ENCODE measurements around the gene PRKAB2. TPM values are rescaled to one million over a fixed set of nuclear protein-coding genes. Genes with fewer than 3 reads are reported as not detected.
"Not testable (repeated sequence)": the region's sequence is repeated elsewhere in the genome, so short reads cannot be mapped to it uniquely, and the experiment has no call there.

PRKAB2 gene
- total and polyA plus RNA-seq, 5 donors from 2014 or later = 2.4 to 10.4 (median 3.3) TPM

GRCh38 chr1:147152772-147153171 lies 19.5 kb downstream of the PRKAB2 start:
- H3K27me3 Mint-ChIP-seq = no peaks in the 10 kb centered on the region
- no peak for ATAC-seq (ENCODE audit: low read depth in 2 of 2)
- peaks cover 19% of the 10 kb centered on the region for H3K36me3 ChIP-seq (ENCODE audit: control insufficient read depth, insufficient read depth, low read length)
- DNase-seq = no peak
- peaks cover 25% of the 10 kb centered on the region for H3K36me3 Mint-ChIP-seq
- no peaks in the 10 kb centered on the region for H3K9me3 ChIP-seq (ENCODE audit: control insufficient read depth in 2 of 2, low read length in 2 of 2)
- H3K27ac Mint-ChIP-seq = no peak overlapping the region
- no peaks in the 10 kb centered on the region for H3K4me1 ChIP-seq (ENCODE audit: control insufficient read depth, insufficient read depth, low read length, poor library complexity, severe bottlenecking)
- no peak overlapping the region for H3K4me3 Mint-ChIP-seq
- no peaks in the 10 kb centered on the region for H3K4me1 Mint-ChIP-seq
- H3K9me3 Mint-ChIP-seq = peaks cover 0 to 1% (median 0%) of the 10 kb centered on the region in 7 donors
- no peaks in the 10 kb centered on the region for H3K27me3 ChIP-seq (ENCODE audit: control insufficient read depth, insufficient read depth, low read length)
- no peak overlapping the region for H3K4me3 ChIP-seq (ENCODE audit: low read depth, low read length)
- H3K27ac ChIP-seq (ENCODE audit: insufficient read depth, low read length, poor library complexity, severe bottlenecking) = no peak overlapping the region

- ATAC-seq (ENCODE audit: low read depth in 2 of 2) = no peak
- H3K4me3 ChIP-seq (ENCODE audit: low read depth, low read length) = no peak overlapping the region
- no peaks in the 10 kb centered on the region for H3K9me3 ChIP-seq (ENCODE audit: control insufficient read depth in 2 of 2, low read length in 2 of 2)
- Mint-ChIP-seq H3K36me3 (peaks cover 23% of the 10 kb centered on the region), H3K9me3 (peaks cover 0 to 1% (median 0%) of the 10 kb centered on the region in 7 donors), H3K4me1 (no peaks in the 10 kb centered on the region), H3K27me3 (peaks cover 4% of the 10 kb centered on the region), H3K27ac (no peak overlapping the region), H3K4me3 (no peak overlapping the region)
- peaks cover 11% of the 10 kb centered on the region for H3K36me3 ChIP-seq (ENCODE audit: control insufficient read depth, insufficient read depth, low read length)
- no peaks in the 10 kb centered on the region for H3K4me1 ChIP-seq (ENCODE audit: control insufficient read depth, insufficient read depth, low read length, poor library complexity, severe bottlenecking)
- no peak for DNase-seq
- H3K27me3 ChIP-seq (ENCODE audit: control insufficient read depth, insufficient read depth, low read length) = no peaks in the 10 kb centered on the region
- H3K27ac ChIP-seq (ENCODE audit: insufficient read depth, low read length, poor library complexity, severe bottlenecking) = no peak overlapping the region
Observed at GRCh38 chr1:147151244-147151643, 21.0 kb downstream of the PRKAB2 start.

- Histone ChIP-seq H3K9me3 (ENCODE audit: control insufficient read depth in 2 of 2, low read length in 2 of 2) (no peaks in the 10 kb centered on the region), H3K4me1 (ENCODE audit: control insufficient read depth, insufficient read depth, low read length, poor library complexity, severe bottlenecking) (no peaks in the 10 kb centered on the region), H3K4me3 (ENCODE audit: low read depth, low read length) (no peak overlapping the region), H3K27ac (ENCODE audit: insufficient read depth, low read length, poor library complexity, severe bottlenecking) (no peak overlapping the region), H3K36me3 (ENCODE audit: control insufficient read depth, insufficient read depth, low read length) (no peaks in the 10 kb centered on the region), H3K27me3 (ENCODE audit: control insufficient read depth, insufficient read depth, low read length) (peaks cover 19% of the 10 kb centered on the region)
- Mint-ChIP-seq H3K27ac (no peak overlapping the region), H3K9me3 (peaks cover 0 to 3% (median 0%) of the 10 kb centered on the region in 7 donors), H3K27me3 (peaks cover 64% of the 10 kb centered on the region), H3K4me3 (no peak overlapping the region), H3K4me1 (no peaks in the 10 kb centered on the region), H3K36me3 (peaks cover 8% of the 10 kb centered on the region)
- no peak for ATAC-seq (ENCODE audit: low read depth in 2 of 2)
- DNase-seq = no peak
Observed at GRCh38 chr1:147142886-147143285, 29.4 kb downstream of the PRKAB2 start.

- DNase-seq; H3K36me3 Mint-ChIP-seq; H3K4me3 Mint-ChIP-seq; H3K27ac Mint-ChIP-seq; ATAC-seq (ENCODE audit: low read depth in 2 of 2); H3K4me1 ChIP-seq (ENCODE audit: control insufficient read depth, insufficient read depth, low read length, poor library complexity, severe bottlenecking); H3K36me3 ChIP-seq (ENCODE audit: control insufficient read depth, insufficient read depth, low read length); H3K9me3 ChIP-seq (ENCODE audit: control insufficient read depth in 2 of 2, low read length in 2 of 2); H3K4me1 Mint-ChIP-seq; H3K27ac ChIP-seq (ENCODE audit: insufficient read depth, low read length, poor library complexity, severe bottlenecking); H3K4me3 ChIP-seq (ENCODE audit: low read depth, low read length); H3K27me3 ChIP-seq (ENCODE audit: control insufficient read depth, insufficient read depth, low read length): not testable (repeated sequence)
- Mint-ChIP-seq H3K27me3 (peaks cover 46% of the 10 kb centered on the region), H3K9me3 (peaks cover 0 to 10% (median 0%) of the 10 kb centered on the region in 7 donors)
Observed at GRCh38 chr1:147130721-147131120, 41.5 kb downstream of the PRKAB2 start.

- no peak for DNase-seq
- H3K4me3 ChIP-seq (ENCODE audit: low read depth, low read length) = no peak overlapping the region
- no peak overlapping the region for H3K27ac ChIP-seq (ENCODE audit: insufficient read depth, low read length, poor library complexity, severe bottlenecking)
- H3K4me3 Mint-ChIP-seq = no peak overlapping the region
- no peak for ATAC-seq (ENCODE audit: low read depth in 2 of 2)
- H3K27me3 ChIP-seq (ENCODE audit: control insufficient read depth, insufficient read depth, low read length) = peaks cover 2% of the 10 kb centered on the region
- no peaks in the 10 kb centered on the region for H3K36me3 Mint-ChIP-seq
- H3K9me3 ChIP-seq (ENCODE audit: control insufficient read depth in 2 of 2, low read length in 2 of 2) = no peaks in the 10 kb centered on the region
- H3K4me1 ChIP-seq (ENCODE audit: control insufficient read depth, insufficient read depth, low read length, poor library complexity, severe bottlenecking) = no peaks in the 10 kb centered on the region
- H3K27ac Mint-ChIP-seq = no peak overlapping the region
- H3K36me3 ChIP-seq (ENCODE audit: control insufficient read depth, insufficient read depth, low read length) = no peaks in the 10 kb centered on the region
- peaks cover 46% of the 10 kb centered on the region for H3K27me3 Mint-ChIP-seq
- no peaks in the 10 kb centered on the region for H3K4me1 Mint-ChIP-seq
- peaks cover 0 to 10% (median 0%) of the 10 kb centered on the region in 7 donors for H3K9me3 Mint-ChIP-seq
Observed at GRCh38 chr1:147129116-147129873, 43.0 kb downstream of the PRKAB2 start.

GRCh38 chr1:147124266-147124665 lies 48.0 kb downstream of the PRKAB2 start:
- Mint-ChIP-seq H3K4me3 (no peak overlapping the region), H3K36me3 (no peaks in the 10 kb centered on the region), H3K27ac (no peak overlapping the region), H3K27me3 (peaks cover 31% of the 10 kb centered on the region), H3K9me3 (peaks cover 0 to 5% (median 0%) of the 10 kb centered on the region in 7 donors), H3K4me1 (no peaks in the 10 kb centered on the region)
- no peaks in the 10 kb centered on the region for H3K27me3 ChIP-seq (ENCODE audit: control insufficient read depth, insufficient read depth, low read length)
- no peak overlapping the region for H3K4me3 ChIP-seq (ENCODE audit: low read depth, low read length)
- H3K4me1 ChIP-seq (ENCODE audit: control insufficient read depth, insufficient read depth, low read length, poor library complexity, severe bottlenecking) = no peaks in the 10 kb centered on the region
- no peak for DNase-seq
- H3K27ac ChIP-seq (ENCODE audit: insufficient read depth, low read length, poor library complexity, severe bottlenecking) = no peak overlapping the region
- no peaks in the 10 kb centered on the region for H3K9me3 ChIP-seq (ENCODE audit: control insufficient read depth in 2 of 2, low read length in 2 of 2)
- no peaks in the 10 kb centered on the region for H3K36me3 ChIP-seq (ENCODE audit: control insufficient read depth, insufficient read depth, low read length)
- no peak for ATAC-seq (ENCODE audit: low read depth in 2 of 2)

- Histone ChIP-seq H3K9me3 (ENCODE audit: control insufficient read depth in 2 of 2, low read length in 2 of 2) (no peaks in the 10 kb centered on the region), H3K4me1 (ENCODE audit: control insufficient read depth, insufficient read depth, low read length, poor library complexity, severe bottlenecking) (no peaks in the 10 kb centered on the region), H3K36me3 (ENCODE audit: control insufficient read depth, insufficient read depth, low read length) (no peaks in the 10 kb centered on the region), H3K4me3 (ENCODE audit: low read depth, low read length) (no peak overlapping the region), H3K27me3 (ENCODE audit: control insufficient read depth, insufficient read depth, low read length) (peaks cover 3% of the 10 kb centered on the region), H3K27ac (ENCODE audit: insufficient read depth, low read length, poor library complexity, severe bottlenecking) (no peak overlapping the region)
- H3K4me3 Mint-ChIP-seq = no peak overlapping the region
- DNase-seq (no peak), ATAC-seq (ENCODE audit: low read depth in 2 of 2) (no peak)
- no peaks in the 10 kb centered on the region for H3K36me3 Mint-ChIP-seq
- H3K9me3 Mint-ChIP-seq = no peaks in the 10 kb centered on the region
- peaks cover 17% of the 10 kb centered on the region for H3K27me3 Mint-ChIP-seq
- no peaks in the 10 kb centered on the region for H3K4me1 Mint-ChIP-seq
- H3K27ac Mint-ChIP-seq = no peak overlapping the region
Observed at GRCh38 chr1:147117109-147117508, 55.2 kb downstream of the PRKAB2 start.

GRCh38 chr1:147115496-147115895 lies 56.8 kb downstream of the PRKAB2 start:
- Mint-ChIP-seq H3K4me3 (no peak overlapping the region), H3K9me3 (peaks cover 0 to 1% (median 0%) of the 10 kb centered on the region in 7 donors), H3K36me3 (no peaks in the 10 kb centered on the region), H3K4me1 (no peaks in the 10 kb centered on the region), H3K27me3 (peaks cover 15% of the 10 kb centered on the region), H3K27ac (no peak overlapping the region)
- Histone ChIP-seq H3K9me3 (ENCODE audit: control insufficient read depth in 2 of 2, low read length in 2 of 2) (no peaks in the 10 kb centered on the region), H3K27me3 (ENCODE audit: control insufficient read depth, insufficient read depth, low read length) (peaks cover 3% of the 10 kb centered on the region), H3K36me3 (ENCODE audit: control insufficient read depth, insufficient read depth, low read length) (no peaks in the 10 kb centered on the region), H3K4me1 (ENCODE audit: control insufficient read depth, insufficient read depth, low read length, poor library complexity, severe bottlenecking) (no peaks in the 10 kb centered on the region), H3K27ac (ENCODE audit: insufficient read depth, low read length, poor library complexity, severe bottlenecking) (no peak overlapping the region), H3K4me3 (ENCODE audit: low read depth, low read length) (no peak overlapping the region)
- DNase-seq (no peak), ATAC-seq (ENCODE audit: low read depth in 2 of 2) (no peak)

All from CD4-positive, CD25-positive, alpha-beta regulatory T cell (primary cell).